Measurements from ENCODE around the gene CRPPA. TPM values are rescaled to one million over a fixed set of nuclear protein-coding genes. Genes with fewer than 3 reads are reported as not detected.
A peak's percentile ranks its signal among the peaks of the same experiment; 100 is the strongest.

Gene CRPPA
- total RNA-seq, result 1 to 10 TPM; 3.9 to 6.0 (median 4.5) TPM
- 1 to 10 TPM in 1 of 3 donors, under 1 TPM in 2; 0.23 to 1.2 (median 0.48) TPM for polyA plus RNA-seq

- Histone ChIP-seq H3K36me3 (no peaks in the 10 kb centered on the region), H3K9me3 (no peaks in the 10 kb centered on the region), H3K27me3 (no peaks in the 10 kb centered on the region), H3K27ac (peak within 1 kb of the TSS; percentile 89 to 97 (median 96)), H3K4me3 (peak within 1 kb of the TSS; percentile 47 to 71 (median 54)), H3K4me1 (peaks cover 0 to 29% (median 21%) of the 10 kb centered on the region in 4 donors)
- intact Hi-C loops (cut with DNase I), result loop anchor here (10.0 kb wide), 1 partner anchor 223 kb away; the partner anchor contains the start of genes ANKMY2 and BZW2
- DNase-seq, result peak; percentile 72
- TF ChIP-seq CTCF (IDR thresholded peaks at IDR 0.05), result no peak
- 4 to 9% methylated on average over 50 of the region's 50 CpGs for WGBS, 2 donors
These were observed at the start of gene CRPPA for GRCh38 chr7:16421333-16422102. Gene CRPPA, minus strand, starts transcription at chr7:16421538. Its CDS starts 216 bp downstream, at chr7:16421322.

GRCh38 chr7:16465469-16466361, 44.4 kb upstream of the CRPPA start, which contains the start of gene SOSTDC1:
Gene SOSTDC1, minus strand, starts transcription at chr7:16465738. Its CDS starts 70 bp downstream, at chr7:16465668.
- Histone ChIP-seq H3K9me3 (no peaks in the 10 kb centered on the region), H3K36me3 (no peaks in the 10 kb centered on the region), H3K4me1 (peaks cover 0 to 13% (median 4%) of the 10 kb centered on the region in 4 donors), H3K27me3 (no peaks in the 10 kb centered on the region), H3K27ac (peak within 1 kb of the TSS in 3 of 4 donors; percentile 24 to 74 (median 70)), H3K4me3 (peak within 1 kb of the TSS; percentile 3 to 42 (median 26))
- intact Hi-C loops (cut with DNase I), result no loop called here
- 6 to 22% methylated on average over 10 of the region's 10 CpGs for whole genome bisulfite sequencing, 2 donors
- no peak for DNase-seq
- TF ChIP-seq POLR2A (IDR thresholded peaks at IDR 0.05), result no peak

- intact Hi-C loops (cut with DNase I), result no loop called here
These were observed 42.8 kb upstream of the CRPPA start for GRCh38 chr7:16463949-16464715.

GRCh38 chr7:16463520-16463919, 42.2 kb upstream of the CRPPA start:
- intact Hi-C loops (cut with DNase I), result no loop called here
- H3K4me1 ChIP-seq, result peaks cover 0 to 13% (median 4%) of the 10 kb centered on the region in 4 donors
- WGBS, 2 donors, result 13 to 30% methylated on average over 2 of the region's 2 CpGs
- H3K27ac ChIP-seq, result peak overlapping the region in 1 of 4 donors; percentile 74
- no peaks in the 10 kb centered on the region for H3K36me3 ChIP-seq
- no peaks in the 10 kb centered on the region for H3K9me3 ChIP-seq
- DNase-seq, result no peak
- TF ChIP-seq POLR2A (IDR thresholded peaks at IDR 0.05) (no peak), EP300 (IDR thresholded peaks at IDR 0.05) (no peak), POLR2AphosphoS5 (IDR thresholded peaks at IDR 0.05) (no peak), CTCF (IDR thresholded peaks at IDR 0.05) (no peak)
- peak overlapping the region in 3 of 4 donors; percentile 5 to 42 (median 37) for H3K4me3 ChIP-seq
- no peaks in the 10 kb centered on the region for H3K27me3 ChIP-seq

More at GRCh38 chr7:16463949-16464715, 42.8 kb upstream of the CRPPA start:
- Histone ChIP-seq H3K9me3 (no peaks in the 10 kb centered on the region), H3K27me3 (no peaks in the 10 kb centered on the region), H3K4me1 (peaks cover 0 to 13% (median 4%) of the 10 kb centered on the region in 4 donors), H3K27ac (peak overlapping the region in 2 of 4 donors; percentile 70 to 74), H3K36me3 (no peaks in the 10 kb centered on the region), H3K4me3 (peak overlapping the region in 3 of 4 donors; percentile 5 to 42 (median 37))
- no peak for TF ChIP-seq POLR2AphosphoS5 (IDR thresholded peaks at IDR 0.05)
- no peak for TF ChIP-seq CTCF (IDR thresholded peaks at IDR 0.05)
- no peak for TF ChIP-seq POLR2A (IDR thresholded peaks at IDR 0.05)
- TF ChIP-seq EP300 (IDR thresholded peaks at IDR 0.05), result no peak
- WGBS, 2 donors, result 19 to 53% methylated on average over 10 of the region's 10 CpGs
- DNase-seq, result no peak

All from sigmoid colon (tissue), 7 donors.